Mammary epithelial cell (primary cell): ENCODE results near the gene RRM2.

ENCODE experiments used
- EZH2 ChIP-seq: IDR thresholded peaks from 2 replicates; pipeline ENCODE4 v1.6.1; 2012; ENCODE audit warnings: low read length, inconsistent platforms, borderline replicate concordance
- TF ChIP-seq, protein P1 (sequence below), 2 donors: IDR thresholded peaks in 1 of 2; conservative IDR thresholded peaks in 1 of 2; 2 replicates each; pipeline ENCODE4 v1.5.1; 2011 to 2012; ENCODE audit warnings: inconsistent platforms in 2 of 2, low read length in 2 of 2, mild to moderate bottlenecking in 2 of 2, control low read depth in 1 of 2, low read depth in 1 of 2; ENCODE audit not compliant: insufficient read depth in 1 of 2; ENCODE audit errors: extremely low read depth in 1 of 2

DNA sequence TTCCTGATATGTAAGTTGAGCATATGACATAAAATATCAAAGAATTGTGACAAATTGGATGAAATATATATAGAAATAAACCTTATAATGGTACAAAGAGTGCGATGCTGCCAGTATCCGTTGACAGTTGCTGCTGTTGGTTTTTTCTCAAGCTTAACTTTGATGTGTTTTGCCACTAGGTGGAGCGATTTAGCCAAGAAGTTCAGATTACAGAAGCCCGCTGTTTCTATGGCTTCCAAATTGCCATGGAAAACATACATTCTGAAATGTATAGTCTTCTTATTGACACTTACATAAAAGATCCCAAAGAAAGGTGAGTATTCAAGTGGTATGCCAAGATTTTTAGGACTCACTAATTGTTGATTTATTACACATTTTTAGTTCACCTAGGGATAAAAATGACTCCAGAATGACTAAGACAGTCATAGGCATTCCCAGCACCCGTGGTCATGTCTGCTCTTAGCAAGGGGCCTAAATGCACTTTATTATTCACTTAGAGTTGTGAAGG, 2.1 kb downstream of the RRM2 start:
- TF ChIP-seq, protein P1, sequence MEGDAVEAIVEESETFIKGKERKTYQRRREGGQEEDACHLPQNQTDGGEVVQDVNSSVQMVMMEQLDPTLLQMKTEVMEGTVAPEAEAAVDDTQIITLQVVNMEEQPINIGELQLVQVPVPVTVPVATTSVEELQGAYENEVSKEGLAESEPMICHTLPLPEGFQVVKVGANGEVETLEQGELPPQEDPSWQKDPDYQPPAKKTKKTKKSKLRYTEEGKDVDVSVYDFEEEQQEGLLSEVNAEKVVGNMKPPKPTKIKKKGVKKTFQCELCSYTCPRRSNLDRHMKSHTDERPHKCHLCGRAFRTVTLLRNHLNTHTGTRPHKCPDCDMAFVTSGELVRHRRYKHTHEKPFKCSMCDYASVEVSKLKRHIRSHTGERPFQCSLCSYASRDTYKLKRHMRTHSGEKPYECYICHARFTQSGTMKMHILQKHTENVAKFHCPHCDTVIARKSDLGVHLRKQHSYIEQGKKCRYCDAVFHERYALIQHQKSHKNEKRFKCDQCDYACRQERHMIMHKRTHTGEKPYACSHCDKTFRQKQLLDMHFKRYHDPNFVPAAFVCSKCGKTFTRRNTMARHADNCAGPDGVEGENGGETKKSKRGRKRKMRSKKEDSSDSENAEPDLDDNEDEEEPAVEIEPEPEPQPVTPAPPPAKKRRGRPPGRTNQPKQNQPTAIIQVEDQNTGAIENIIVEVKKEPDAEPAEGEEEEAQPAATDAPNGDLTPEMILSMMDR (conservative IDR thresholded peaks at IDR 0.05 in 1 of 2, IDR thresholded peaks at IDR 0.05 in 1 of 2; ENCODE audit: extremely low read depth in 1 of 2, insufficient read depth in 1 of 2, low read depth in 1 of 2, low read length in 2 of 2): peak; percentile 44 to 56
- TF ChIP-seq EZH2: no peak
